GM19193 (cell line): Measurements from ENCODE around the gene SLC25A17.

Experiments used
- POLR2A ChIP-seq: IDR thresholded peaks from 4 replicates; pipeline ENCODE4 v1.6.1; 2011; ENCODE audit not compliant: insufficient read depth, insufficient read length; ENCODE audit errors: extremely low read depth

The SLC25A17 gene

DNA sequence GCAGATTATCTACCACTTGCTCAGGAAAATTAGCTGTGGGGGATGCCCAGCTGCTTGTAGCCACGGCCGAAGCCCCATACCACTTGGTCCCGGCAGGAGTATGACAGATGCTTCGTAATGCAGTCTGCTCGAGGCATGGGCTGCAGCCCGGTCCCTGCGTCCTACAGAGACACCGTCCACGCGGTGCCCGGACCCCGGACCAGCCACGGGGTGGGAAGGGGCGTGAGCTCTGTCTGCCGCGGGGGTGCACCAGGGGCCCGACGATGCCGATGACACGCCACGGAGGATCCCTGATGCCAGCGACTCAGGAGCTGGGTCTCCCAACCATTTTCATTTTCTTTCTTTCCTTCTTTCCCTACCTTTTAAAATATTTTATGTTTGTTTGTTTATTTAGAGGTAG is 30.0 kb downstream of the SLC25A17 start:
- no peak for TF ChIP-seq POLR2A

DNA sequence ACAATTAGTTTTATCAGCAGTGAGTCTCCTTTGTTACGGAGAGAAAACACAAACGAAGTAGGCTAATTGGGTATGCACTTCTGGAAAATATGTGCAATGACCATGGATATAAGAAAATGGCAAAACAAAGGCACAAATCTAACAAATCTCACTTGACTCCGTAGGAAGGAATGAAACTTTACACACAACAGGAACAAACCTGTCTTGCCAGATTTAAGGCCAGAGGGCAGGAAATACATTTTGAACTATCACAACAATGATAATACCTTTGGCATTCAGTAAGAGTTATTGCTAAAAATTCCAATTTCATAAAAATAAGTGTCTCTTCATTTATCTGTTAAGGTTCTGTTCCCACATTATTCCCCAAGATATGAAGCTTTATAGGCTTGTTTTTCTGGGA is 36.6 kb downstream of the SLC25A17 start:
- TF ChIP-seq POLR2A: no peak

DNA sequence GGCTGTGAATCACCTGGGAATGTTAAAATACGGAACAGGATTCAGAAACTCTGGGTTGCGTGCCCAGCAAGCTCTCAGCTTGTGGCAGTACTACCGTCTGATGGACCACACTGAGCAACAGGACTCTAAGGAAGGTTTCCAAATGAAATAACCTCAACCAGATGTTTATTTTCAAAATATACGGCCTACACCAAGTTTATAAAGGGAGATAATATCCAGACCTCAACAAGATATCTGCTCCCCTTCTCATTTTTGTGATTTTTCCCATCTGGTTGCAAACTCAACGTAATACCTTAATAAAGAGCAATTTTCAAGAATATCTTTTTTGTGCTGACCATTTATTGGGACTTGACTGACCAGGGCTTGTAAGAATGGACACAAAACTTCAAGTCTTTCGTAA is 49.4 kb downstream of the SLC25A17 start:
- no peak for TF ChIP-seq POLR2A

DNA sequence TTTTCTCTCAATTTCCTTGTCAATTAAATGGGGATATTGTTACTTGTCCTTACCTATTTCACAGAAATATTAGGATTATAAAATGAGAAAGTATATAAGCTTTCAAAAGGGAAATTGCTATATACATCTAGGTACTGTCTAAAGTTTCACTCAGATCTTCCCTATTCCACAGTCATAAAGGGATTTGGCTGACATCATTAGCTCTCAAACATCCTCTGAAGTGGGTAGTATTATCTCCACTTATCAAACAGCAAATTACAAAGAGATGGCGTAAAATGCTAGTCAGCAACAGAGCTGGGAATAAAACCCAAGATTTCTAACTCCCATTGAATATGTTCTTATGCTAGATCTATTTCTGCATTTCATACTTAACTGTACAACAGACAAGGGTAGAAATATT is 50.9 kb downstream of the SLC25A17 start:
- no peak for TF ChIP-seq POLR2A

DNA sequence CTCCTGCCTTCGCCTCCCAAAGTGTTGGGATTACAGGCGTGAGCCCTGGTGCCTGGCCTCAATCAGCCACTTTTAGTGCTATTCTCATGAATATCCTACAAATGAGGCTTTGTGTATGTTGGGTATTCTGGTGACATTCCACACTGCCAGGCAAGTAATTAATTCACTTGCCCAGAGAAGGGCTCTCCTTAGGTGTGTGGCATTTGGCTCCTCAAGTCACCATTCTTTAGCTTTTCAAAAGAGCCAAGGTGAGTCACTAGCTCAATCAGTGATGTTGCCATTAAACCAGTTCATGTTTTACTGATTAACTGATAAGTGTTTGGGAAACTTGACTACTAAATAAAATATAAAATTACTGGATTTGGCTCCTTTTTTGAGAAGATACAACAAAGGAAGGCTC is 52.2 kb downstream of the SLC25A17 start:
- no peak for TF ChIP-seq POLR2A

DNA sequence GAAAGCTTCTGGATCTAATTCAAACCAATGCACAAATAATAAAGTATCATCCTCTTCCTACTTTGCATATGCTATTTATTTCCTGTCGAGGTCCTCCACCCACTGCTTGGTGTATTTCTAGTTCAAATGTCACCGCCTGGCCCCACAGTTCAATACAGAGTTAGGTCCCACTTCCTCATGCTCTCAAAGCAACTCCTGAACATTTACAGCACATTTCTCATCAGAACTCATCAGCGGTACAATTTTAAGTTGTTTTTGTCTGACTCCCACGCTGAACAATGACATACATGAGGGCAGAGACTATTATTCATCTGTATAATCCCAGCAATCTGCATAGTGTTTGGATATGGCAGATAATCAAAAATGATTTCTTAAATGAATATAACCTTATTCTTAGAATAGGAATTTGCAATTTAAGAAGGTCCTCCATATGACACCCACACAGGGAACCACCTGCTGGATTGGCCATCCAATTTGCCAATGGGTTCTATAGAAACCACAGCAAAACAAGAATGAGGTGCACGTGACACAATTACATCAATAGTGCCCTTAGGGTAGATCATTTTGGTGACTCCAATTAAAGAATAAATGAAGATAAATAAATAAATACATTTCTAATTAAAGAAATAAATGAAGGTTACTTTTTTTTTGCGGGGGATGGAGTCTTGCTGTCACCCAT is 54.2 kb downstream of the SLC25A17 start:
- no peak for TF ChIP-seq POLR2A

DNA sequence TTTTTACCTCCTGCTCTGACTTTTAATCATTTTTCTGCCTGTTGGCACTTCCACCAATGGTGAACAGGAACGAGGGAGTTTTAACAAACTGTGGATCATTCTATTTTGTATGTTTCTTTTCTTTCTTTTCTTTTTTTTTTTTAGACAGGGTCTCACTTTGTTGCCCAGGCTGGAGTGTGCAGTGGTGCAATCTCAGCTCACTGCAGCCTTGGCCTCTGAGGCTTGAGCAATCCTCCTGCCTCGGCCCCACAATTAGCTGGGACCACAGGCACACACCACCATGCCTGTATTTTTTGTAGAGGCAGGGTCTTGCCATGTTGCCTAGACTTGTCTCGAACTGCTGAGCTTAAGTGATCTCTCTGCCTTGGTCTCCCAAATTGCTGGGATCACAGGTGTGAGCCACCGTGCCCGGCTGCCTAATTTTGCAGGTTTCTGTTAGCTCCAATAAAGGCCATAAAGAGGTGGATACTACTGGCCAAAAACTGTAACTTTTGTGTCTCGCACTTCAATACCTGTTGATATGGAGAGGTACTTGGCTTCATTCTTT is 59.8 kb downstream of the SLC25A17 start:
- no peak for TF ChIP-seq POLR2A

DNA sequence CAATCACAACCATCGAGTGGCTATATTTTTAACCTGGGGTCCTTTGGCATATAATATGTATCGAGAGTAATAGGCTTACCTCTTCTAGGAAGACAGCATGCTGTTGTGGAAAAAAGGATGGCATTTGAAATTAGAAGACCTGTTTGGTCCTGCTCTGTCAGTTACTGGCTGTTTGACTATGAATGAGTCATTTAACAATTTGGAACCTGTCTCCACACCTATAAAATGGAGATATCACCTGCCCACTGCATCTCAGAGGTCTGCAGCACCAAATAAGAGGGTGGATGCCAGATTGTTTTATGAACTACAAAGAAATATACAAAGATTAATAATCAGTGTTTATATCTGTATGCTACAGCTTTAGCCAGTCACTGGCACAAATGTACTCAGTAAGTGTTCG is 60.8 kb downstream of the SLC25A17 start:
- TF ChIP-seq POLR2A: no peak

DNA sequence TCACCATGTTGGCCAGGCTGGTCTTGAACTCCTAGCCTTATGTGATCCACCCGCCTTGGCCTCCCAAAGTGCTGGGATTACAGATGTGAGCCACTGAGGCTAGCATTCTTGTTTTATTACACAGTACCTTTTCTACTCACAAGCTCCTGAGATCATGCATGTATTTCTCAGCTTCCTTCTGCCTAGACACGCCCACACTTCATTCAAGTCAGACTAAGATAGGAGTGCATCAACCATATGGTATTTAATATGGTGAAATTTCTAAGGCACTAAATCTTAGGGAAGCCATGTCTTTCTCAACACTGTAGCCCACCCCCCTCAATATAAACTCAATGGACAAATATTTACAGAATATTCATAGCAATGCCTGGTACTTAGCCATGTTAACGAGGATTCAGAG is 62.1 kb downstream of the SLC25A17 start:
- TF ChIP-seq POLR2A: no peak

DNA sequence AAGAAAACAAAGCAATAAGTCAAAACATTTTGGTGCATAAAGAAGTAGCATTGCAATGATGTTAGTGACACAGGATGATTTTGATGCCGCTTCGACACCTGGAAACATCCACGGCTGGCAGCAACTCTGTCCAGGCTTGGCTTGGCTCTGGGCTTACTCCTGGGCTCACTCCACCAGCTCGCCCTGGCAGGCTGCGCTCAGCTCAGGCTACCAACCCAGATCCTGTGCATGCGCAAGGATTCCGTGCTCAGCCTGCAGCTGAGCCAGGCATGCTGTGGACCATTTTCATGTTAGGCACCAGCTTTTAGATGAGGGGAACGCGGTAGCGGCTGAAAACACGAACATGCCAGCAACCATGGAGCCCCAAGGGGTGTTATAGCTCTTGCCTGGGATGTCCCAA is 66.0 kb downstream of the SLC25A17 start:
- TF ChIP-seq POLR2A: no peak

DNA sequence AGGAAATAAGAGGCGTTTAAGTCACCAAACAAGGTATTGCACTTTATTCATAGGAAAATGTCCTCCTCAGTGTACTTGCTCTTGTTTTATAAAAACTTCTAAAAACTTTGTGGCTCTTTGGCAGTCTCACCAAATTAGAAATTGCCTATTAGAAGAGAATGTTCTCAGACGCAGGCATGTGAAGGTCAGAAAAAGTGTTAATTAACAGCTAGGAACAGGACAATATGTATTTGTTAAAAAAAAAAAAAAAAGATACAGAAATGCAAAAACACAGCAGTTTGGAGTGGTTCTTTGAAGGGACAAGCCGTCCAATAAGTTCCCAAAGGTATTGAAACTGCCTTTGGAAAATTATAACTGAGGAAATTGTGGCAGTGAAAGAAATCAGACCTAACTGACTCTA is 67.9 kb downstream of the SLC25A17 start:
- no peak for TF ChIP-seq POLR2A

DNA sequence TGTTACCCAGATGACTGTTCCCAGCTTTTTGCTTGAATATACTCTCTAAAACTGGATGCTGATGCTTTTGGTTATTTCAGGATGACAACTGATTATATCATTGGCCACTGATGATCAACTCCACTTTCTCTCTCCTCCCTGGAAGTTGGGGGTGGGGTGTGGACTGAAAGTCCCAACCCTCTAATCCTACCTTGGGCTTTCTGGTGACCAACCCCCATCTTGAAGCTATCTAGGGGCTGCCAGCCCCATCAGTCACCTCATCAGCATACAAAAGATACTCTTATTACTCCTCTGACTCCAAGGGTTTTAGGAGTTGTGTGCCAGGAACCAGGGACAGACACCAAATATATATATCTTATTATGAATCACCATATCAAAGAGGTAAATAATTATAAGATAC is 69.3 kb downstream of the SLC25A17 start:
- TF ChIP-seq POLR2A: no peak

DNA sequence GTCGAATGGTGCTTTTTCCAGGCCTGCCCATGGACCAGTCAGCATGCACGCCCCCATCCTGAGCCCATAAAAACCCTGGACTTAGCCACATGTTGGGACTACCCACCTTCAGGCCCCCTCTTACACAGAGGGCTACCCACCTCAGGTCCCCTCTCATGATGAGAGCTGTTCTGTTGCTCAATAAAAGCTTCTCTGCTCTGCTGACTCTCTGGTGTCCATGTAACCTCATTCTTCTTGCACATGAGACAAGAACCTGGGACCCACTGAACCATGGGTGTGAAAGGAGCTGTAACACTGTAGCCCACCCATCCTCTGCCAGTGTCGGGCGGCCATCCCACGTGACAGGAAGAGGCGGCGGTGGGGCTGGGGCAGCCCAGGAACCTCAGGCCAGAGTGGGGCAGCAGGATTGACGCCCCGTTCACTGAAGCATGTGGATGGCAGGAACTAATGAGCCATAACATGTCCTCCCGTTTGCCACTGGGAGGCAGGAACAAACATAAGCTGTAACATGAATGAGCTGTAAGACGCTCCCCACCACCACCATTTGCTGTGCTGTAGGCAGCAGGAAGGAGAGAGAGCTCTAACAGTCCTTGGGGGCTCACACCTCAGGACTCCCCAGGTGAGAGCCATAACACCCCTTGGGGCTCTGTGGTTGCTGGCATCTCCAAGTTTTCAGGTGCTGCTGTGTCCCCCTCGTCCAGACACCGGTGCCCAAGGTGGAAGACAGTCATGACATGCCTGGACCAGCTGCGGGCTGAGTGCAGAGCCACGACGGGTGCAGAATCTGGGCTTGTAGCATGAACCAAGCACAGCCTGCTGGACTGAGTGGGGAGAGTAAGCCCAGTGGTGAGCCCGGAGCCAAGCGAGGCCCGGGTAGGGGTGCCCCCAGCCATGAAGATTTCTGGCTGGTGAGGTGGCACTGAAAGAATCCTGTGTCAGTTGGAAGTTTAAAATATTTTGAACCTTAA is 70.5 kb downstream of the SLC25A17 start:
- TF ChIP-seq POLR2A: no peak

DNA sequence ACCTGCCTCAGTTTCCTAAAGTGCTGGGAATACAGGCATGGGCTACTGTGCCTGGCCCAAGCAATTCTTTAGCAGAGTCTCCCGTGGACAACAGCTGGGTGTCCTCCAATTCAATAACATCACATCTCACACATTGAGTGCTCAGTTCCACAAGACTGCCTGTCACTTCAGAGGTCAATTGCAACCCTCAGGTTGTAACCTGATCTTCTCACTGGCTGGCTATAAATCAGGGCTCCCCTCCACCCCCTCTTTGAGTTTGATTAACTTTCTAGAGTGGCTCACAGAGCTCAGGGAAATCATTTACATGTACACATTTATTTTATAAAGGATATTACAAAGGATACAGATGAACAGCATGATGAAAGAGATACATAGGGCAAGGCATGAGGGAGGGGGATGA is 71.8 kb downstream of the SLC25A17 start:
- no peak for TF ChIP-seq POLR2A

DNA sequence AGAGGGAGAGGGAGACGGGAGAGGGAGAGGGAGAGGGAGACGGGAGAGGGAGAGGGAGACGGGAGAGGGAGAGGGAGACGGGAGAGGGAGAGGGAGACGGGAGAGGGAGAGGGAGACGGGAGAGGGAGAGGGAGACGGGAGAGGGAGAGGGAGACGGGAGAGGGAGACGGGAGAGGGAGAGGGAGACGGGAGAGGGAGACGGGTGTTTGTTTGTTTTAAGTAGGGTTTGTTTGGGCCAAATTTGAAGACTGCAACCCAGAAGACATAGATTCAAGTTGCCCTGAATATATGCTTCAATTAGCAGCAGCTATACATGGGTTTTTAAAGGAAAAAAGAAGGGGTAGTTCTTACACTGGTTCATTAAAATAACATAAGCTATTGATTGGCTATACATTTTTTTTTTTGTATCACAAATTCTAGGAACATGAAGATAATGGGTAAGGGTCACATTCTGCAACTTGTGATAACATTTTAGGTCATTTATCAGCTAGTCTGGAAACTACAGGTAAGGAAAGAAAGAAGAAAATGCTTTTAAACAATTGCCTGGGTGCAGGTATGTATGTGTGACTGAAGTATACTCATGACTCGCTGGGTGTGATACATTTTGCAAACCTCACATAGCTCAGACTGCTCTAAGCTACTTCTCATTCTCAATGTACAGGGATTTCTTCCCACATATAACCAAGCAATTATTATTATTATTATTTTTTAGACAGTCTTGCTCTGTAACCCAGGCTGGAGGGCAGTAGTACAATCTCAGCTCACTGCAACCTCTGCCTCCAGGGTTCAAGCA is 72.5 kb downstream of the SLC25A17 start:
- no peak for TF ChIP-seq POLR2A
